Neural cell (in vitro differentiated cells): ENCODE results near the gene B3GALNT2.

Source experiments
- EP300 ChIP-seq: fragments of 450-650 bp; conservative IDR thresholded peaks from 2 replicates; pipeline ENCODE4 v1.6.1; 2014; ENCODE audit warnings: antibody characterized with exemption, mild to moderate bottlenecking, moderate library complexity; ENCODE audit not compliant: poor library complexity, severe bottlenecking
- EZH2 ChIP-seq: fragments of 200-600, 300-800 bp; shearing (Covaris generic), sonication (generic); IDR thresholded peaks from 2 replicates; pipeline ENCODE4 v1.6.1; 2014; ENCODE audit warnings: antibody characterized with exemption, low read length, borderline replicate concordance, mild to moderate bottlenecking; ENCODE audit not compliant: insufficient read depth, poor library complexity, severe bottlenecking
- MXI1 ChIP-seq: fragments of 450-650 bp; conservative IDR thresholded peaks from 2 replicates; pipeline ENCODE4 v1.6.1; 2014; ENCODE audit warnings: antibody characterized with exemption, mild to moderate bottlenecking; ENCODE audit not compliant: poor library complexity, severe bottlenecking
- POLR2AphosphoS5 ChIP-seq: IDR thresholded peaks from 2 replicates; pipeline ENCODE4 v1.6.1; 2012
- RAD21 ChIP-seq: fragments of 450-650 bp; conservative IDR thresholded peaks from 2 replicates; pipeline ENCODE4 v1.6.1; 2014; ENCODE audit warnings: antibody characterized with exemption, mild to moderate bottlenecking, moderate library complexity
- SMC3 ChIP-seq: fragments of 450-650 bp; conservative IDR thresholded peaks from 2 replicates; pipeline ENCODE4 v1.6.1; 2014; ENCODE audit warnings: antibody characterized with exemption, mild to moderate bottlenecking, moderate library complexity; ENCODE audit not compliant: poor library complexity
- TAF1 ChIP-seq: IDR thresholded peaks from 2 replicates; pipeline ENCODE4 v1.6.1; 2012; ENCODE audit warnings: low read depth
- TF ChIP-seq, protein P1 (sequence below): IDR thresholded peaks from 2 replicates; pipeline ENCODE4 v1.6.1; 2012; ENCODE audit warnings: borderline replicate concordance
- TF ChIP-seq, protein P2 (sequence below): fragments of 450-650 bp; IDR thresholded peaks from 2 replicates; pipeline ENCODE4 v1.5.1; 2014; ENCODE audit warnings: antibody characterized with exemption, mild to moderate bottlenecking, moderate library complexity; ENCODE audit not compliant: poor library complexity, severe bottlenecking

DNA sequence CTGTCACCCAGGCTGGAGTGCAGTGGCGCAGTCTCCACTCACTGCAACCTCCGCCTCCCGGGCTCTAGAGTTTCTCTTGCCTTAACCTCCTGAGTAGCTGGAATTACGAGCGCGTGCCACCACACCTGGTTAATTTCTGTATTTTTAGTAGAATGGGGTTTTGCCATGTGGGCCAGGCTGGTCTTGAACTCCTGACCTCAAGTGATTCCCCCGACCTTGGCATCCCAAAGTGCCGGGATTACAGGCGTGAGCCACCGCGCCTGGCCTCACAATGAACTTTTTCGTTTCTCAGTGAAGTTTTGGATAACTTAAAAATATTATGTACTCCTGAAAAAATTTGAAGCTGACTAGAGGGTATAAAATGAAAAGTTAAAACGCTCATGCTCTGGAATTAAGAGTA is 77.6 kb downstream of the B3GALNT2 start:
- TF ChIP-seq POLR2AphosphoS5 (no peak), TAF1 (no peak), EZH2 (no peak), RAD21 (no peak), EP300 (no peak), SMC3 (no peak), MXI1 (no peak)
- TF ChIP-seq, protein P1, sequence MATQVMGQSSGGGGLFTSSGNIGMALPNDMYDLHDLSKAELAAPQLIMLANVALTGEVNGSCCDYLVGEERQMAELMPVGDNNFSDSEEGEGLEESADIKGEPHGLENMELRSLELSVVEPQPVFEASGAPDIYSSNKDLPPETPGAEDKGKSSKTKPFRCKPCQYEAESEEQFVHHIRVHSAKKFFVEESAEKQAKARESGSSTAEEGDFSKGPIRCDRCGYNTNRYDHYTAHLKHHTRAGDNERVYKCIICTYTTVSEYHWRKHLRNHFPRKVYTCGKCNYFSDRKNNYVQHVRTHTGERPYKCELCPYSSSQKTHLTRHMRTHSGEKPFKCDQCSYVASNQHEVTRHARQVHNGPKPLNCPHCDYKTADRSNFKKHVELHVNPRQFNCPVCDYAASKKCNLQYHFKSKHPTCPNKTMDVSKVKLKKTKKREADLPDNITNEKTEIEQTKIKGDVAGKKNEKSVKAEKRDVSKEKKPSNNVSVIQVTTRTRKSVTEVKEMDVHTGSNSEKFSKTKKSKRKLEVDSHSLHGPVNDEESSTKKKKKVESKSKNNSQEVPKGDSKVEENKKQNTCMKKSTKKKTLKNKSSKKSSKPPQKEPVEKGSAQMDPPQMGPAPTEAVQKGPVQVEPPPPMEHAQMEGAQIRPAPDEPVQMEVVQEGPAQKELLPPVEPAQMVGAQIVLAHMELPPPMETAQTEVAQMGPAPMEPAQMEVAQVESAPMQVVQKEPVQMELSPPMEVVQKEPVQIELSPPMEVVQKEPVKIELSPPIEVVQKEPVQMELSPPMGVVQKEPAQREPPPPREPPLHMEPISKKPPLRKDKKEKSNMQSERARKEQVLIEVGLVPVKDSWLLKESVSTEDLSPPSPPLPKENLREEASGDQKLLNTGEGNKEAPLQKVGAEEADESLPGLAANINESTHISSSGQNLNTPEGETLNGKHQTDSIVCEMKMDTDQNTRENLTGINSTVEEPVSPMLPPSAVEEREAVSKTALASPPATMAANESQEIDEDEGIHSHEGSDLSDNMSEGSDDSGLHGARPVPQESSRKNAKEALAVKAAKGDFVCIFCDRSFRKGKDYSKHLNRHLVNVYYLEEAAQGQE: no peak
- TF ChIP-seq, protein P2, sequence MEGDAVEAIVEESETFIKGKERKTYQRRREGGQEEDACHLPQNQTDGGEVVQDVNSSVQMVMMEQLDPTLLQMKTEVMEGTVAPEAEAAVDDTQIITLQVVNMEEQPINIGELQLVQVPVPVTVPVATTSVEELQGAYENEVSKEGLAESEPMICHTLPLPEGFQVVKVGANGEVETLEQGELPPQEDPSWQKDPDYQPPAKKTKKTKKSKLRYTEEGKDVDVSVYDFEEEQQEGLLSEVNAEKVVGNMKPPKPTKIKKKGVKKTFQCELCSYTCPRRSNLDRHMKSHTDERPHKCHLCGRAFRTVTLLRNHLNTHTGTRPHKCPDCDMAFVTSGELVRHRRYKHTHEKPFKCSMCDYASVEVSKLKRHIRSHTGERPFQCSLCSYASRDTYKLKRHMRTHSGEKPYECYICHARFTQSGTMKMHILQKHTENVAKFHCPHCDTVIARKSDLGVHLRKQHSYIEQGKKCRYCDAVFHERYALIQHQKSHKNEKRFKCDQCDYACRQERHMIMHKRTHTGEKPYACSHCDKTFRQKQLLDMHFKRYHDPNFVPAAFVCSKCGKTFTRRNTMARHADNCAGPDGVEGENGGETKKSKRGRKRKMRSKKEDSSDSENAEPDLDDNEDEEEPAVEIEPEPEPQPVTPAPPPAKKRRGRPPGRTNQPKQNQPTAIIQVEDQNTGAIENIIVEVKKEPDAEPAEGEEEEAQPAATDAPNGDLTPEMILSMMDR: no peak
